PC-3 (cell line): Measurements from ENCODE around the gene PARN. TPM values are rescaled to one million over a fixed set of nuclear protein-coding genes. Genes with fewer than 3 reads are reported as not detected.

ENCODE experiments used
- ATAC-seq: fragments of 200-7000 bp; cut with Tn5 transposase; 2 replicates; pipeline ENCODE4 v1.9.1; 2020; ENCODE audit warnings: mild to moderate bottlenecking, moderate library complexity
- BruUV-seq: library from RNA; stranded (reverse); fragments of 400-500 nt; replicated peaks from 2 replicates; lab custom pipeline; 2021; lab: Mats Ljungman, UMichigan
- CTCF ChIA-PET: fragments of 300-600 bp; sonication (Branson Sonifier 250); formaldehyde crosslinking; loops from one replicate; lab custom pipeline; 2022; ENCODE audit warnings: antibody characterized with exemption; lab: Charles Lee
- POLR2A ChIA-PET: fragments of 300-600 bp; sonication (Branson Sonifier 250); formaldehyde crosslinking; loops from one replicate; lab custom pipeline; 2022; ENCODE audit warnings: antibody characterized with exemption; ENCODE audit not compliant: unreplicated experiment; lab: Charles Lee
- DNase-seq: peaks from one replicate; pipeline ENCODE4 v3.0.0-alpha.2; 2015
- H2AFZ ChIP-seq: fragments of 300-600 bp; sonication (generic); 2 replicates; pipeline ENCODE4 v1.6.0; 2016; ENCODE audit warnings: antibody characterized with exemption, low read length
- H3F3A ChIP-seq: fragments of 300-600 bp; sonication (generic); one replicate; pipeline ENCODE4 v1.6.0; 2017; ENCODE audit warnings: antibody characterized with exemption, low read length, control low read depth, mild to moderate bottlenecking; ENCODE audit not compliant: unreplicated experiment
- H3K27ac ChIP-seq: fragments of 300-600 bp; sonication (generic); 2 replicates; pipeline ENCODE4 v1.5.1; 2016; ENCODE audit warnings: mild to moderate bottlenecking, low read length
- H3K27me3 ChIP-seq: fragments of 300-600 bp; sonication (generic); 2 replicates; pipeline ENCODE4 v1.6.1; 2016; ENCODE audit warnings: low read length, mixed read lengths
- H3K36me3 ChIP-seq: fragments of 300-600 bp; sonication (generic); 2 replicates; pipeline ENCODE4 v1.6.1; 2016; ENCODE audit warnings: low read depth, mixed run types, low read length, mixed read lengths
- H3K4me1 ChIP-seq: fragments of 300-600 bp; sonication (generic); 2 replicates; pipeline ENCODE4 v1.5.1; 2016; ENCODE audit warnings: low read length; ENCODE audit not compliant: insufficient read depth
- H3K4me2 ChIP-seq: fragments of 300-600 bp; sonication (generic); 2 replicates; pipeline ENCODE4 v1.6.0; 2016; ENCODE audit warnings: low read length
- H3K4me3 ChIP-seq: fragments of 300-600 bp; sonication (generic); 2 replicates; pipeline ENCODE4 v1.5.1; 2016; ENCODE audit warnings: mild to moderate bottlenecking, low read length, mixed read lengths
- H3K79me2 ChIP-seq: fragments of 300-600 bp; sonication (generic); 2 replicates; pipeline ENCODE4 v1.6.1; 2017; ENCODE audit warnings: low read length, mixed read lengths
- H3K9ac ChIP-seq: fragments of 300-600 bp; sonication (generic); 2 replicates; pipeline ENCODE4 v1.6.0; 2016; ENCODE audit warnings: mild to moderate bottlenecking, low read length
- H3K9me2 ChIP-seq: fragments of 300-600 bp; sonication (generic); replicated peaks from 2 replicates; pipeline ENCODE4 v1.6.1; 2016; ENCODE audit warnings: mixed run types, low read length, mixed read lengths
- H3K9me3 ChIP-seq: fragments of 300-600 bp; sonication (generic); 2 replicates; pipeline ENCODE4 v1.6.1; 2016; ENCODE audit warnings: low read length, mixed read lengths
- H4K20me1 ChIP-seq: fragments of 300-600 bp; sonication (generic); 2 replicates; pipeline ENCODE4 v1.6.1; 2016; ENCODE audit warnings: low read length, mixed read lengths
- CTCF ChIP-seq: fragments of 300-600 bp; sonication (generic); conservative IDR thresholded peaks from 2 replicates; pipeline ENCODE4 v1.5.1; 2017; ENCODE audit warnings: antibody characterized with exemption, low read depth, mild to moderate bottlenecking, low read length
- EZH2 ChIP-seq: fragments of 300-600 bp; sonication (generic); IDR thresholded peaks from one replicate; pipeline ENCODE4 v1.6.1; 2017; ENCODE audit warnings: antibody characterized with exemption, mild to moderate bottlenecking, low read length; ENCODE audit not compliant: unreplicated experiment
- EZH2phosphoT487 ChIP-seq: fragments of 300-600 bp; sonication (generic); IDR thresholded peaks from 2 replicates; pipeline ENCODE4 v1.6.1; 2018; ENCODE audit warnings: mild to moderate bottlenecking, antibody characterized with exemption, low read length, borderline replicate concordance
- intact Hi-C: fragments of 100-400 bp; cut with micrococcal nuclease; formaldehyde crosslinking; loops from 2 replicates; pipeline ENCODE4 v1.9.0; 2023
- total RNA-seq: library from RNA; depleted of rRNA; stranded (reverse); fragments of >200 nt; gene quantifications from 2 replicates; pipeline ENCODE4 v1.2.3, GENCODE V29; 2014

Gene PARN
- total RNA-seq, 1 experiment from 2014 or later = 34.7 TPM

- Histone ChIP-seq H3K4me3 (no peak overlapping the region), H3F3A (no peaks in the 10 kb centered on the region), H2AFZ (no peak overlapping the region), H3K9me2 (no peaks in the 10 kb centered on the region), H3K36me3 (peaks cover 4% of the 10 kb centered on the region; the same call in 1 of the 2 replicates), H3K27me3 (no peaks in the 10 kb centered on the region), H3K9me3 (no peaks in the 10 kb centered on the region), H3K27ac (no peak overlapping the region), H3K4me2 (no peak overlapping the region), H3K79me2 (no peaks in the 10 kb centered on the region), H3K9ac (no peak overlapping the region), H3K4me1 (no peaks in the 10 kb centered on the region), H4K20me1 (no peaks in the 10 kb centered on the region)
- POLR2A ChIA-PET = no interaction called here
- intact Hi-C loops = no loop called here
- TF ChIP-seq EZH2 (no peak), CTCF (no peak), EZH2phosphoT487 (no peak)
- no peak for DNase-seq
- no TSS peak for BruUV-seq
- CTCF ChIA-PET = no interaction called here
- ATAC-seq = no peak
These were observed 164.3 kb downstream of the PARN start for GRCh38 chr16:14465799-14466198.

DNA sequence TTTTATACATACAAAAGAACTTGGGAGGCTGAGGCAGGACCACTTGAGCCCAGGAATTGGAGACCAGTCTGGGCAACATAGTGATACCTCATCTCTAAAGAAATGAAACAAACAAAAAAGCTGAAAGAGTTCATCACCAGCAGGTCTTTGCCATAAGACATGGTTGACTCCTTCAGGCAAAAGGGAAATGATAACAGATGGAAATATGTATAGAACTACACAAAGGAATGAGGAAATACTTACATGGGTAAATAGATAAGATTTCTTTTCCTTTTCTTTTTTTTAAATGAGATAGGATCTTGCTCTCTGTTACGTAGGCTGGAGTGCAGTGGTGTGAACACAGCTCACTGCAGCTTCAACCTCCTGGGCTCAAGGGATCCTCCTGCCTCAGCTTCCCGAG is 165.3 kb downstream of the PARN start:
- no peaks in the 10 kb centered on the region for H4K20me1 ChIP-seq
- no peak overlapping the region for H3K27ac ChIP-seq
- no peak overlapping the region for H3K9ac ChIP-seq
- no peaks in the 10 kb centered on the region for H3K79me2 ChIP-seq
- H3K9me2 ChIP-seq = no peaks in the 10 kb centered on the region
- no peak for ATAC-seq
- ChIA-PET POLR2A (no interaction called here), CTCF (no interaction called here)
- H3K36me3 ChIP-seq = peaks cover 4% of the 10 kb centered on the region; the same call in 1 of the 2 replicates
- H3K4me2 ChIP-seq = no peak overlapping the region
- H2AFZ ChIP-seq = no peak overlapping the region
- no peaks in the 10 kb centered on the region for H3F3A ChIP-seq
- TF ChIP-seq CTCF (no peak), EZH2phosphoT487 (no peak), EZH2 (no peak)
- no peak overlapping the region for H3K4me3 ChIP-seq
- H3K27me3 ChIP-seq = no peaks in the 10 kb centered on the region
- H3K4me1 ChIP-seq = no peaks in the 10 kb centered on the region
- no peaks in the 10 kb centered on the region for H3K9me3 ChIP-seq
- intact Hi-C loops = no loop called here
- DNase-seq = no peak
- no TSS peak for BruUV-seq

DNA sequence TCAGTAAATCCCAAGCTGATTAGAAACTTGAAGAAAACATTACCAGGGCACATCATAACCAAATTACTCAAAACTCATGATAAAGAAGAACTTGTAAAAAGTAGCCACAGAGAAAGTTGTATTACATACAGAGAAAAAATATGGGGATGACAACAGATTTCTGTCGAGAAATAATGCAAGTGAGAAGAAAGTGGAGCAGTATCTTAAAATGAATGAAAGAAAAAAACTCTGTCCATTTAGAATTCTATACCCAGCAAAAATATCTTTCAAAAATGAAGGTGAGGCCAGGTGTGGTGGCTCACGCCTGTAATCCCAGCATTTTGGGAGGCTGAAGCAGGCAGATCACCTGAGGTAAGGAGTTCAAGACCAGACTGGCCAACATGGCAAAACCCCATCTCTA is 165.9 kb downstream of the PARN start:
- no peaks in the 10 kb centered on the region for H3K4me1 ChIP-seq
- H3K4me3 ChIP-seq = no peak overlapping the region

More for the DNA sequence above, 165.9 kb downstream of the PARN start:
- H3K36me3 ChIP-seq = peaks cover 4% of the 10 kb centered on the region; the same call in 1 of the 2 replicates
- no peak overlapping the region for H3K27ac ChIP-seq
- no peaks in the 10 kb centered on the region for H3K79me2 ChIP-seq
- intact Hi-C loops = no loop called here
- DNase-seq (no peak), ATAC-seq (no peak)
- H3K4me2 ChIP-seq = no peak overlapping the region
- TF ChIP-seq EZH2phosphoT487 (no peak), CTCF (no peak), EZH2 (no peak)
- no TSS peak for BruUV-seq
- no peak overlapping the region for H2AFZ ChIP-seq
- no peaks in the 10 kb centered on the region for H3F3A ChIP-seq
- H3K9ac ChIP-seq = no peak overlapping the region
- H4K20me1 ChIP-seq = no peaks in the 10 kb centered on the region
- H3K9me2 ChIP-seq = no peaks in the 10 kb centered on the region
- no peaks in the 10 kb centered on the region for H3K27me3 ChIP-seq
- ChIA-PET POLR2A (no interaction called here), CTCF (no interaction called here)
- H3K9me3 ChIP-seq = no peaks in the 10 kb centered on the region
